Upper lobe of left lung (tissue), 6 donors: Measurements from ENCODE around the gene NKAIN4. TPM values are rescaled to one million over a fixed set of nuclear protein-coding genes. Genes with fewer than 3 reads are reported as not detected.

Experiments
- ATAC-seq, 2 donors: fragments of 200-7000 bp; cut with Tn5 transposase; one replicate each; pipeline ENCODE4 v1.9.1; 2022; ENCODE audit warnings: mild to moderate bottlenecking in 2 of 2, moderate library complexity in 2 of 2; ENCODE audit not compliant: low FRiP score in 2 of 2
- DNase-seq, 2 donors: peaks; one replicate each; pipeline ENCODE4 v3.0.0-alpha.2; 2019 to 2020
- H3K27ac ChIP-seq, 4 donors: fragments of 200-600 bp; sonication (generic); one replicate each; pipeline ENCODE4 v1.5.1; 2016 to 2019
- H3K27me3 ChIP-seq, 4 donors: fragments of 200-600 bp; sonication (generic); one replicate each; pipeline ENCODE4 v1.5.1; 2017 to 2019
- H3K36me3 ChIP-seq, 4 donors: fragments of 200-600 bp; sonication (generic); one replicate each; pipeline ENCODE4 v1.5.1; 2016 to 2019
- H3K4me1 ChIP-seq, 4 donors: fragments of 200-600 bp; sonication (generic); one replicate each; pipeline ENCODE4 v1.5.1; 2018 to 2019
- H3K4me3 ChIP-seq, 4 donors: fragments of 200-600 bp; sonication (generic); one replicate each; pipeline ENCODE4 v1.5.1; 2017 to 2019; ENCODE audit warnings: mild to moderate bottlenecking in 2 of 4, moderate library complexity in 1 of 4
- H3K9me3 ChIP-seq, 4 donors: fragments of 200-600 bp; sonication (generic); one replicate each; pipeline ENCODE4 v1.5.1; 2018 to 2019
- EP300 ChIP-seq, 4 donors: sonication (generic); formaldehyde crosslinking; IDR thresholded peaks; one replicate each; pipeline ENCODE4 v1.5.1; 2017; ENCODE audit warnings: antibody characterized with exemption in 4 of 4, control low read depth in 2 of 4
- POLR2A ChIP-seq, 4 donors: fragments of 450-650 bp; IDR thresholded peaks; one replicate each; pipeline ENCODE4 v1.5.1; 2016 to 2017; ENCODE audit warnings: antibody characterized with exemption in 4 of 4, mild to moderate bottlenecking in 2 of 4
- POLR2AphosphoS5 ChIP-seq, 2 donors: sonication (generic); formaldehyde crosslinking; IDR thresholded peaks; one replicate each; pipeline ENCODE4 v1.5.1; 2017; ENCODE audit warnings: antibody characterized with exemption in 2 of 2
- WGBS, 2 donors: methylation state at CpG; one replicate each; pipeline ENCODE4 v1.1.5; 2017 to 2018; 5-methylcytosine and 5-hydroxymethylcytosine counted together
- small RNA-seq, 4 donors: library from RNA; depleted of rRNA; stranded (forward); fragments of <200 nt; gene quantifications; one replicate each; pipeline ENCODE3, GENCODE V24; 2016
- total RNA-seq, 6 donors: library from RNA; depleted of rRNA in 4 of 6; stranded (reverse); fragments of >200 nt in 4 of 6; gene quantifications; one replicate each; pipeline versions ENCODE4 v1.1.0 to v1.2.1, GENCODE V29; 2016 to 2021
- TF ChIP-seq, protein P1 (sequence below), 6 experiments: fragments of 450-650 bp in 4 of 6; fragments of 200-600 bp in 2 of 6; sonication (generic) in 2 of 6; IDR thresholded peaks; one replicate each; pipeline ENCODE4 v1.5.1; 2016 to 2019; ENCODE audit warnings: antibody characterized with exemption in 6 of 6
- donor health status: DM: no; HTN: no; CAD: no; lungs with moderate emphysema.
- donor health status: DM: no; HTN: yes; CAD: no; lungs with severe emphysema.

The NKAIN4 gene
- total RNA-seq, 6 donors from 2014 or later, result 0.17 TPM; not detected in 5

DNA sequence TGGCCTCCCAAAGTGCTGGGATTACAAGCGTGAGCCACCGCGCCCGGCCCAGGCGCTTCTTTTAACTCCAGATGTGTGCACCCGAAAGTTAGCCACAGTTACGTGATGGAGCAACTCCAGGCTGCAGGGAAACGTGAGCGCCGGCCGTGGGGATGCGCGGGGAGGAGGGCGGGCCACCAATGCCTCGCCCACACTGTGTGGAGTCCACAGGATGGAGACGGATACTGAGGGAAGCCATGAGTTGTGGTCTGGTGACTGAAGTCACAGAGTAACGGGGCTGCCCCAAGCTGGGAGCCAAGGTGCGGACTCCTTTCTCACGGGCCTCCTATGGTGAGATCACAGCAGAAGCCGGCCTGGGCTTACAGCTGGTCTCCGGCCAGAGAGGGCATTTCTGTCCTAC lies 61.5 kb downstream of the NKAIN4 start:
- Histone ChIP-seq H3K4me3 (no peak overlapping the region), H3K27ac (no peak overlapping the region), H3K36me3 (peaks cover 5 to 34% (median 19%) of the 10 kb centered on the region in 4 donors), H3K9me3 (no peaks in the 10 kb centered on the region), H3K27me3 (no peaks in the 10 kb centered on the region), H3K4me1 (peaks cover 0 to 10% (median 2%) of the 10 kb centered on the region in 4 donors)
- DNase-seq (no peak), ATAC-seq (no peak)
- TF ChIP-seq POLR2AphosphoS5 (IDR thresholded peaks at IDR 0.05), result no peak
- no peak for TF ChIP-seq POLR2A (IDR thresholded peaks at IDR 0.05)
- TF ChIP-seq, protein P1, sequence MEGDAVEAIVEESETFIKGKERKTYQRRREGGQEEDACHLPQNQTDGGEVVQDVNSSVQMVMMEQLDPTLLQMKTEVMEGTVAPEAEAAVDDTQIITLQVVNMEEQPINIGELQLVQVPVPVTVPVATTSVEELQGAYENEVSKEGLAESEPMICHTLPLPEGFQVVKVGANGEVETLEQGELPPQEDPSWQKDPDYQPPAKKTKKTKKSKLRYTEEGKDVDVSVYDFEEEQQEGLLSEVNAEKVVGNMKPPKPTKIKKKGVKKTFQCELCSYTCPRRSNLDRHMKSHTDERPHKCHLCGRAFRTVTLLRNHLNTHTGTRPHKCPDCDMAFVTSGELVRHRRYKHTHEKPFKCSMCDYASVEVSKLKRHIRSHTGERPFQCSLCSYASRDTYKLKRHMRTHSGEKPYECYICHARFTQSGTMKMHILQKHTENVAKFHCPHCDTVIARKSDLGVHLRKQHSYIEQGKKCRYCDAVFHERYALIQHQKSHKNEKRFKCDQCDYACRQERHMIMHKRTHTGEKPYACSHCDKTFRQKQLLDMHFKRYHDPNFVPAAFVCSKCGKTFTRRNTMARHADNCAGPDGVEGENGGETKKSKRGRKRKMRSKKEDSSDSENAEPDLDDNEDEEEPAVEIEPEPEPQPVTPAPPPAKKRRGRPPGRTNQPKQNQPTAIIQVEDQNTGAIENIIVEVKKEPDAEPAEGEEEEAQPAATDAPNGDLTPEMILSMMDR (IDR thresholded peaks at IDR 0.05), result no peak
- WGBS, 2 donors, result 93 to 94% methylated on average over 21 of the region's 21 CpGs

DNA sequence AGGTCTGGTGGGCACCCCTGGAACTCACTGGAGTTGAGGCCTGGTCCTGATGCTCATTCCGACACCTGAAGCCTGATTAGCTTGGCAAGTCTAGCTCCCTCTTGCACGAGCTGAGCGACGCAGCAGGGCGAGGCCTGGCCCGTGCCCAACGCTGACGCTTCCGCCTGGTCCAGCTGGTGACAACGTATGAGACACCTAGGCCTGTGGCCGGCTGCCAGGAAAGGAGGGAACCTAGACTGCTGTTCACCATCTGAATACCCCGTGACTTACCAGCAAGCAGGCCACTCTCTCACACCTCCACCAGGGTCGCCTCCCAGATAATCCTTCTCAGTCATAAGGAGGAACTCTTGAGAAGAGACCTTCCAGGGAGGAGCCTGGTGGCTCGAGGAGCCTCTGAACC lies 62.9 kb downstream of the NKAIN4 start:
- H3K27ac ChIP-seq, result no peak overlapping the region
- ATAC-seq, result no peak
- DNase-seq, result peak in 1 of 2 donors; percentile 84
- WGBS, 2 donors, result 72 to 75% methylated on average over 5 to 14 of the region's 14 CpGs
- no peaks in the 10 kb centered on the region for H3K9me3 ChIP-seq
- TF ChIP-seq, protein P1 (IDR thresholded peaks at IDR 0.05), result no peak
- TF ChIP-seq POLR2A (IDR thresholded peaks at IDR 0.05) (no peak), POLR2AphosphoS5 (IDR thresholded peaks at IDR 0.05) (no peak), EP300 (IDR thresholded peaks at IDR 0.05) (no peak)
- peaks cover 5 to 21% (median 14%) of the 10 kb centered on the region in 4 donors for H3K36me3 ChIP-seq
- no peak overlapping the region for H3K4me3 ChIP-seq
- no peaks in the 10 kb centered on the region for H3K4me1 ChIP-seq
- H3K27me3 ChIP-seq, result no peaks in the 10 kb centered on the region

DNA sequence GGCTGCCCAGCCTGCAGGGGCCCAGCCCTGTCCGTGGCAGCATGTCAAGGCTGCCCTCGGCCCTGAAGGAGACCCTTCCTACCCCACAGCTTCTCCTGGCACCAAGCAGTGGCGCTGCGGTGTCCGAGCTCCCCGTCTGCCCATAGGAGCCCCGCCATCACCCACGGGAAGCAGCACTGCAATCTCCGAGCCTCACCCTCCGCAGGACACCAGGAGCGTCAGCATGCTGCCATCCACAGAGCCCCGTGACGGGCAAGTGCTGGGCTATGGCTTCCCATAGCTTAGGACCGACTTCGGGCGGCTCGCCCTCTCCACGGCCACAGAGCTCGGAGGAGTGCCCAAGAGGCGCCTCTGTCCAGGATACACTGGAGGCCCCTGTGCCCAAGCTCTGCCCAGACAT lies 63.4 kb downstream of the NKAIN4 start:
- Histone ChIP-seq H3K4me3 (no peak overlapping the region), H3K4me1 (no peaks in the 10 kb centered on the region), H3K9me3 (no peaks in the 10 kb centered on the region), H3K27ac (no peak overlapping the region), H3K27me3 (no peaks in the 10 kb centered on the region), H3K36me3 (peaks cover 5 to 15% (median 13%) of the 10 kb centered on the region in 4 donors)
- TF ChIP-seq POLR2AphosphoS5 (IDR thresholded peaks at IDR 0.05) (no peak), POLR2A (IDR thresholded peaks at IDR 0.05) (no peak), EP300 (IDR thresholded peaks at IDR 0.05) (no peak)
- TF ChIP-seq, protein P1 (IDR thresholded peaks at IDR 0.05), result no peak
- DNase-seq (no peak), ATAC-seq (no peak)
- WGBS, 2 donors, result 85 to 89% methylated on average over 9 to 20 of the region's 20 CpGs

Small RNAs within 50 kb of the gene (small RNA-seq; reads per million reads assigned to genes)
- gene MIR3196 (0 reads per million in 4 donors), gene MIR4326 (0.33 to 2.7 (median 0.83) reads per million in 4 donors)

Other genes with a start within 250 kb of the NKAIN4 start
- gene BHLHE23, start 247.5 kb downstream of the NKAIN4 start, total RNA-seq, result not detected
- gene YTHDF1, start 38.3 kb downstream of the NKAIN4 start, total RNA-seq, result 10 to 100 TPM; 29.3 to 42.1 (median 31.6) TPM
- gene BIRC7, start 18.6 kb downstream of the NKAIN4 start, total RNA-seq, result 10 to 100 TPM in 1 of 6 donors, 1 to 10 TPM in 3, not detected in 2; 1.3 to 15.0 (median 2.8) TPM
- 100 to 1,000 TPM in 2 of 6 donors, 10 to 100 TPM in 4; 39.8 to 169 (median 84.7) TPM for gene ARFGAP1, start 18.4 kb upstream of the NKAIN4 start, total RNA-seq
- under 1 TPM in 1 of 6 donors, not detected in 5; 0.03 TPM for gene COL20A1, start 38.7 kb upstream of the NKAIN4 start, total RNA-seq
- gene CHRNA4, start 106.9 kb upstream of the NKAIN4 start, total RNA-seq, result under 1 TPM in 1 of 6 donors, not detected in 5; 0.10 TPM
- gene KCNQ2, start 218.2 kb upstream of the NKAIN4 start, total RNA-seq, result under 1 TPM in 1 of 6 donors, not detected in 5; 0.66 TPM
- 1 to 10 TPM in 2 of 6 donors, under 1 TPM in 2, not detected in 2; 0.61 to 1.6 (median 1.1) TPM for gene EEF1A2, start 244.6 kb upstream of the NKAIN4 start, total RNA-seq